HG03139 (cell line): ENCODE data around the gene GRIK1.

ENCODE experiments used
- ATAC-seq: cut with Tn5 transposase; IDR thresholded peaks from one replicate; pipeline ENCODE4 v1.9.1; 2021; ENCODE audit not compliant: unreplicated experiment

GRIK1 gene

DNA sequence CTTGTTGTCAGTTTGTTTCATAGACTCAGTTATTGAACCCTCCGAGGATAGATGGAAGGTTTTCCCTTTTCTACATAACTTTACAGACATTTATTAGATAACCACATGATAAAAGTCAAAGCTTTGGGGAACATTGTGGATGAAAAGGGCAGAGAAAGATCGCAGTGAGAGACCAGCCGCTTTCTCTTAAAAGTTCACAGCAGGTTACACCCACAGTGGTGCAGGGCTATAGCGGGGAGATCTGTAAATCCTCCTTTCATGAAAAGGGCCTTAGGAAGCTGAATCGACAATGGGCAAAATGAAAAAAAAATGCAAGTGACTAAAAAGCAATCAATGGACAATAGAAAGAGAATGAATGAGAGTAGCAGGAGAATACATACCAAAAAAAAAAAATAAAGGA is 218.6 kb downstream of the GRIK1 start:
- no peak for ATAC-seq

DNA sequence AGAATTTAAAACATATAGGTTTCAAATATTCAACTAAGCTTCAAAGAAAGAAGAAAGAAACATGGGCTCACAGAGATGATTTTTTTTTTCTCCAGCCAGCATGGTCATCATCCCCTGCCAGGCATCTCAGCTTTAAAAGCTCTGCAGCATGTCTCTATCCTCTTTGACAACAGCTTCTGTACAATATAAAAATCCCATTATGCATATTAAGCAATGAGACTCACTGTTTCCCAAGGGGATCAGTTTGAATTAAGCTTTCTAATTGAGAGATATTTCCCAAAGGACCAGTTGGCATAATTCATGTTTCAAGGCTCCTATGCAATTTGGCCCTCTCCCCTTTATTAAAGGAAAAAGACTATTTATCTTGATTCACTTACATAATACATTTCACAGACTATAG is 220.3 kb downstream of the GRIK1 start:
- no peak for ATAC-seq

DNA sequence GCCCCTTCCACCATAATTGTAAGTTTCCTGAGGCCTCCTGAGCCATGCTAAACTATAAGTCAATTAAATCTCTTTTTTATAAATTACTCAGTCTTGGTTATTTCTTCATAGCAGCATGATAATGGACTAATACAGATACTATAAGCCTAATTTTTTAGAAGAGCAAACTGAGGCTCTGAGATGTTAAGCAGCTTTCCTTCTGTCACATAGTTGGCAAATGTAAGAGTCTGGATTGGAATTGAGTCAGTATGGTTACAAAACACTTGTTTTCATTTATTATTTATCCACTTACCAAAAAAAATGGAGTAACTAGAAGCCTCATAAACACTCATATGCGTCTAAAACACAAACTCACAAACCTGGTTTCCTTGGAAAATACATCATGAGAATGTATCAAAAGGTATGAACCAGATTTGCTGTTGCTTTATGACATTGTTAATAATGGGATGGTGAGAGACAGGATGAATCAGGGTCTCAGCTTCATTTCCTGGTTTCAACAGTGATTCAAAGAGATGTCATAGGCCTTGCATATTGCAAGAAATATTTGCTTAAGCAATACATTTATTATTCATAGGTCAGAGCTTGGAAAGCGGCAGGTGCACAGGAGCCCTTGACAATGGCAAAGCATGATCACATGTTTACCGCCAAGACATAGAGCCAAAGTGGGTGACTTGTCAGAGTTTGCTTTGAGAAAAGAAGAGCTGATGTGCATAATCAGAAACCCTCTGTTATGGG is 221.5 kb downstream of the GRIK1 start:
- ATAC-seq = no peak

DNA sequence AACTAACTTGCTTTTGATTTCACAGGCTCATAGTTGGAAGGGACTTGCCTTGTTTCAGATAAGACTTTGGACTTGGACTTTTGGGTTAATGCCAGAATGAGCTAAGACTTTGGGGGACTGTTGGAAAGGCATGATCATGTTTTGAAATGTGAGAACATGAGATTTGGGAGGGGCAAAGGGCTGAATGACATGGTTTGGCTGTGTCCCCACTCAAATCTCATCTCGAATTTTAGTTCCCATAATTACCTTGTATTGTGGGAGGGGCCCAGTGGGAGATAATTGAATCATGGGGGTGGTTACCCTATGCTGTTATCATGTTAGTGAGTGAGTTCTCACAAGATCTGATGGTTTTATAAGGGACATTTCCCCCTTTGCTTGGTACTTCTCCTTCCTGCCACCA is 222.1 kb downstream of the GRIK1 start:
- no peak for ATAC-seq

DNA sequence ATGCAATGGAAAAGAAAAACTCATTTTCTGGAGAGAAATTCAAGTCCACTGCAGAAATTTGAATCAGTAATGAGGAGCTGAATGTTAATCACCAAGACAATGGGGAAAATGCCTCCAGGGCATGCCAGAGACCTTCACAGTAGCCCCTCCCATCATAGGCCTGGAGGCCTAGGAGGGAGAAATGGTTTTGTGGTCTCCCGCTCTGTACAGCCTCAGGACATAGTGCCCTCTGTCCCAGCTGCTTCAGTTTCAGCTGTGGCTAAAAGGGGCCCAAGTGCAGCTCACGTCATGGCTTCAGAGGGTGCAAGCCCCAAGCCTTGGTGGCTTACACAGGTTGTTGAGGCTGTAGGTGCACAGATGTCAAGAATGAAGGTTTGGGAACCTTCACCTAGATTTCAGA is 223.0 kb downstream of the GRIK1 start:
- ATAC-seq = no peak

DNA sequence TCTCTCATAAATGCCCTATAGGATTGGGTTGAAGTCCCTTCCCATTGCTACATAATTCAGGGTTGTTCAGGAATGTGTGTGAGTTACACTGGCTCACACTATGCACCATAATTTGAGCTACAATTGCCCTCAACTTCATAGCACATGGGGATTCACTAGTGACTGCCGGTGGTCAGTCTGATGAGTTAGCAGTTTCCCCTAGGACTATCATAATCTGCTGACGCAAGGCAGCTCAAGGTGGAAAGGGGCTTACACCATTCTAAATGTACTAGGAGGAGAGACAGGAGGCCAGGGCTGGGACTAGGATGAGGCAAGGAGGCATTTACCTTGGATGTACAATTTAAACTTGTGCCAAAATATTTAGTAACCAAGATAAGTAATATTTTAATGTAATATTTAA is 224.7 kb downstream of the GRIK1 start:
- ATAC-seq = no peak

DNA sequence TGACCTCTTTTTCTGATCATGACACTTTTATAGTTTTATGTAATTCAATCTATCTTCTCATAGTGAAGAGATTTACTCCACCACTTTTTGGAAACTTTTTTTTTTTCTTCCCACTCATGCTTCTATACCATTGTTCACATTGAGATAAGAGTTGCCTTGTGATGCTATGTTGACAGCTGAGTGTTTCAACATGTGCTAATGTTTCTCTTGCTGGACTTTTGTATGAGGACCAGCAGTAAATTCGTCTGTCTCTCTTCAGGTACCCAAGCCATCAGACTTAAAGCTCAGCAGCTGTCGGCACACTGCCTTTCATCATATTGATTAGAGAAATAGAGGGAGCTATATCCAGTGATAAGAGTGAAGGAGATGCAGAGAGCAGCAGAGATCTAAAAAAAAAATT is 227.0 kb downstream of the GRIK1 start:
- ATAC-seq = no peak

DNA sequence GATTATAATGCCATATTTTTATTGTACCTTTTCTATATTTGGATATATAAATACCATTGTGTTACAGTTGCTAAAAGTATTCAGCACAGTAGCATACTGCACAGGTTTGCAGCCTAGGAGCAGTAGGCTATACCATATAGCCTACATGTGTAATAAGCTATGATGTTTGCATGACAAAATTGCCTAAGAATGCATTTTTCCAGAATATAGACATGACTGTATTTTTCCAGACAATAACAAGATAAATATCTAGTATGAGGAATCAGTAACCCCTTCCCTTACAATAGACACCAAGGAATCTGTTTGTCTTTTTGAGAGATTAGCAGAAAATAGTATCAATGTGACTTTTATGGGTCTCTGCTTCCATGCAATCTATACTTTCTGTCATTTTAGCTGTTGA is 228.6 kb downstream of the GRIK1 start:
- ATAC-seq = no peak

DNA sequence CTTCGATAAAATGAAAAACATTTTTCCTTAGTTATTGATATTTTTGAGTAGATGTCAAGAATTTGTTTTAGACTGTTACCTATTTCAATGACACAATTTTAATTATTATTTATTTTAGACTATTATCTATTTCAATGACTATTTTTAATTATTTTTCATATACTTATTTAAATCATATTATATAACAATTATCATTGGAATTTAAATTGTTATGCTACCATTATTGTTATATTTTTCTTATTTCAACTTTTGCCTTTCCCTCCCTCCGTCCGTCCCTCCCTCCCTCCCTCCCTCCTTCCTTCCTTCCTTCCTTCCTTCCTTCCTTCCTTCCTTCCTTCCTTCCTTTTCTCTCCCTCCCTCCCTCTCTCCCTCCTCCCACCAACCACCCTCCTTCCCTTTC is 229.3 kb downstream of the GRIK1 start:
- no peak for ATAC-seq

DNA sequence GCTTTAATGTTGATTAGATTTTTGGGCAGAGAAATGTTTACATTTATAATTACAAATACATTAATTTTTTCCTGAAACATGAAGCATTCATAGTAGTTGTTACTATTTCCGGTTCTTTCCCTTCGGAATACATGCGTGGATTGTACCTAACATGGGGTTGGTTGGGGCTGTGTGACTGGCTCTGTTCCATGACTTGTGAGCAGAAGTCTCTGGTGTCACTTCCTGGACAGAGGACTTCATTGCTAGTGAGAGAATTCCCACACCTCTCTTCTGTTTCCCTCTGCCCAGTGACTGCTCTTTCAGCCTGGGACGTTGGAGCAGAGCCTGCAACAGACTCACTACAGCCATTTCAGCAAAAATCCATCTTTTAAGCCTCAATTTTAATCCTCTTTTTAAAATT is 231.4 kb downstream of the GRIK1 start:
- no peak for ATAC-seq

DNA sequence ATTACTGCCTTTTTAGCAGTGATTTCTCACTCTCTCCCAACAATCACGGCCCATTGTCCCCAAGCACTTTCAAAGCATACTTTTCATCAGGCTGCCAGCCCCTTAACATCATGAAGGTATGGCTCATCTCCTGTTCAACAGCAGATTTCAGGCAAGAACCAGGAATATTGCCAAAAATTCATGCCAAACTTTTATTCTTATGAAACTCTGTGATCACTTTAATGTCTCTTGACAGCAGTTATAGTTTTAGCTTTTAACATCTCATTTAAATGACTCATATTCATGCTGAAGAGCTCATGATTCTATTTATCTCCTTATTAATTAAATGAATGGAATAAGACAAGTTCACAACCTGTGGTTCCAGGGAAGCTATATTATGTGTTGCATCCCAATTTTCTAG is 235.1 kb downstream of the GRIK1 start:
- no peak for ATAC-seq

DNA sequence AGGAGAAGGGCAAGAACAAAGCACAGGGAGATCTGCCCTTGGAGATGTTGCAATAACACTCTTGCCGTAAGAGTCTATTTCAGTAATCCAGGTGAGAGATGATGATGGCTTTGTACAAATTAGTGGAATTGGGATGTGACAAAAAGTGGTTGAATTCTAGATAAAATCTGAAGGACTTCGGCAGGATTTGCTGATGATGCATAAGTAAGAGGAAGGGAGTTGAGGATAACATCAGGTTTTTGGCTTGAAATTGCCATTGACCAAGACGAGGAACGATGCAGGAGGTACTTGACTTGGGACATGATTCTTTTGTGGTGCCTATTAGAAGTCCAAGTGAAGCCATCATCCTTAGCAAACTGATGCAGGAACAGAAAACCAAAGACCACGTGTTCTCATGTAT is 238.1 kb downstream of the GRIK1 start:
- no peak for ATAC-seq

DNA sequence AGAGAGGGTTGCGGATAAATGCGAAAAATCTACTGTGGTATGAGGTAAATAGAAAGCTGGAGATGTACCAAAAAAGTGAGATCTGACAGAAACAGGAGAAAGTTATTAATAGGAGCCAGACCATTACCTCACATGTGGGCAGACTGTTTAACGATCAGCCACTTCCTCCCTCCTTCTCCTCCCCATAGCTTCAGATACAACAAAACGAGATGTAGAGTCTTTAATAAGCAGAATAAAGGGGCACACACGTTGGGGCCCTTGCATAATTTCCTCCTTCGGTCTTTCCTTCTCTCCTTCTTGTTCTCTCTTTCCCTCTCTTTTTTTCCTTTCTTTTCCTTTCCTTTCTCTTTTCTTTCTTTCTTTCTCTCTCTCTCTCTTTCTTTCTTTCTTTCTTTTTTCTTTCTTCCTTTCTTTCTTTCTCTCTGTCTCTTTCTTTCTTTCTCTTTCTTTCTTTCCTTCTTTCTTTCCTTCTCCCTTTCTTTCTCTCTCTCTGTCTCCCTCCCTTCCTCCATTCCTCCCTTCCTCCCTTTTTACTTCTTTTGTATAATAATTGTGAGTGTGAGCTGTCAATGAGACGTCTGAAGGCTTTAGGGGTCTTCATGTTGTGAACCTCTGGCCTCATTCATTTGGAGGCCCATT is 242.1 kb downstream of the GRIK1 start:
- no peak for ATAC-seq

DNA sequence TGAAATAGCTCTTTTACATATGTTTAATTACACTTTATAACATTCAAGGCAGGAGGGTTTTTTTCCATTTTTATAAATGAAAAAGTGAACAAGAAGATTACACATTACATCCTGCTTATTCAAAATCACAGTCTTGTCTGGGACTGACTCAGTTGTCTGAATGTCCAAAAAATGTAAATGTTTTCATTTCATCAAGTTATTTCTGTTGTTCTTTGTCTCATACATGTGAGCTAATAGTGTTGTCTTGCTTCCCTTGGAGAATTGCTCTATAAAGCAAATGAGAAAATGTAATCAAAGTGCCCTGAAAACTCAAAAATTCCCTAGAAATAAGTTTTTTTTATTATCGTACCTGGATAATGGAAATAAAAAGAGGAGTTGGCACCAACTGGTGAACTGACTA is 242.9 kb downstream of the GRIK1 start:
- no peak for ATAC-seq

DNA sequence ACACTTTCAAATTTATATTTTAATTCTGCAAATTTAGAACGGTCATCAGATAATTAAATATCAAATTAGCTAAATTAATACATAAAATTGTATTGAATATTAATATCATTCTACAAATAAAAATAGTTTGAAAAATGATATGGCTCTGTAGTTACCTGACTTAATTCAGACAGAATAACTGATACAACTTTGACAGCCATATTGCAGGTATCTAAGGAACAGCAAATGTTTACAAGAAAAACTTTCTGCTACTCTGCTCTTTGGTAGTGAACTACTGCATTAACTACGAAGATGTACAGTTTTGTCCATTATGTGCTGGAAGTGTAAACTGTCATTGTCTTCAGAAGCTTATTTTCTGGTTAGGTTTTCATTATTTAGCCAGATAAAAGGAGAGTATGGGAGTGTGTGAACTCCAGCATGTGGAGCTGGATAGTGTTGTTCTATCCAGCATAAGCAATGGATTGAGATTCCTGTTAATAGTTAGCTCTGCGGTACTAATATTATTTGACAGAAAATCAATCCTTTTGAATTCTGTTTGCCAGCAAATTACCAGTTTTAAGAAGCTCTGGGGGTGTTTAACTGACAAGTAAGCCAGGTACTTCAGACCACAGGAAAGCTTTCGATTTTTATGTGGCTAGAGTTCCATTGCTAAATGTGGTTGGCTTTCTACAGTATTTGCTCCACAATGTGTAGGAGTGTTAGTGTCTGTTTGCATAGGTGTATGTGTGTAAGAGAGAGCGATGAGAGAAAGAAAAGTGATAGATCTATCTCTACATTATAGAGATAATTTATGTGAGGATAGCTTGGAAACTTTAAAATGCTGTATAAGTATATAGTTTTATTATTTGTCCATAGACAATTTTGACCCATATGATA is 247.9 kb downstream of the GRIK1 start:
- no peak for ATAC-seq

DNA sequence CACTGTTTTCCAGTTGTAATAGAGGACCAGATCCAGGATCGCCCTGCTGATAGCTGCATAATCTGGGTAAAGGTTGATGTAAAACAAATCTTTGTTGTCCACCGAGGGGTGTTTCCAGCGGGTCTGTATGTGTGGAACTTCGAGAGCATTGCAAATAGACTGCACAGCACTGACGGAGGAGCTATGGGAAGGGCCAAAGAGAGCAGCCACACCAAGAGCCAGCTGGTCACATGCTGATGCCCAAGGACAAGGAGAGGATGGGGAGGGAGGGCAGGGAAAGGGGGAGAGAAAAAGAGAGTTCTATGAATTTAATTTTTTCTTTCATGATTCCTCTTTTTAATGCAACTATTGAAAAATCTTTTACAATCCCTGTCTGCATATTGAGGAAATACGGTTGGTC is 250.0 kb downstream of the GRIK1 start:
- ATAC-seq = no peak

DNA sequence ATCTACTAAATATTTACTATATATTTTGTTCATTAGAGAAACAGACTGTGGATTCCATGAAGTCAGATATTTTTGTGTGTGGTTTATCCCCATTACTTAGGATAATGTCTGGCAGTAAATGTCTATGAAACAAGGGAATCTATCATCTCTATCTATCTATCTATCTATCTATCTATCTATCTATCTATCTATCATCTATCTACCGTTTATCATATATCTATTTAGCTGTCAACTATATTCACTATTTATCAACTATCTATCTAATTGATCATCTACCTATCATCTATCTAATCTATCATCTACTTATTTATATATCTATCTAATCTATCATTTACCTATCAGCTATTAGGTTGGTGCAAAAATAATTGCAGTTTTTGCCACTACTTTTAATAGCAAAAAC is 255.7 kb downstream of the GRIK1 start:
- ATAC-seq = no peak

DNA sequence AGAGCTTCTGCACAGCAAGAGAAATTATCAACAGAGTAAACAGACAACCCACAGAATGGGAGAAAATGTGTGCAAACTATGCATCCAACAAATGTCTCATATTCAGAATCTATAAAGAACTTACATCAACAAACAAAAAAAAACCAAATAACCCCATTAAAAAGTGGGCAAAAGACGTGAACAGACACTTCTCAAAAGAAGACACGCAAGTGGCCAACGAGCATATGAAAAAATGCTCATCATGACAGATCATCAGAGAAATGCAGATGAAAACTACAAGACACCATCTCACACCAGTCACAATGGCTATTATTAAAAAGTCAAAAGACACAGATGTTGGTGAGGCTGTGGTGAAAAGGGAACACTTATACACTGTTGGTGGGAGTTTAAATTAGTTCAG is 257.0 kb downstream of the GRIK1 start:
- ATAC-seq = no peak

DNA sequence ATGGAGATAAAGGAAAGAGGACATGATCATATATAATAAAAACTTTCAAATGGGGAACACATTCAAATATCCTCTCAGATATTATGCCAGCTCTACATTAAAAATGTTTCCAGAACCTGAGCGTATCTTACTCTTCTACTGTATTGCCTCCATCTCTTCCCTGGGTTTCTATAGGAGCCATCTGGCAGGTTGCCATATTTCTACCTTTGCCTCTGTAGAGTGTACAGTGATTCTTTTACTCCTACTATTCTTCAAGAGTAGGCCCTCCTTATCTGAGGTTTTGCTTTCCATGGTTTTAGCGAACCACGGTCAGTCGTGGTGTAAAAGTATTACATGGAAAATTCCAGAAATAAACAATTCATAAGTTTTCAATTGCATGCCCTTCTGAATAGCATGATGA is 259.5 kb downstream of the GRIK1 start:
- no peak for ATAC-seq

DNA sequence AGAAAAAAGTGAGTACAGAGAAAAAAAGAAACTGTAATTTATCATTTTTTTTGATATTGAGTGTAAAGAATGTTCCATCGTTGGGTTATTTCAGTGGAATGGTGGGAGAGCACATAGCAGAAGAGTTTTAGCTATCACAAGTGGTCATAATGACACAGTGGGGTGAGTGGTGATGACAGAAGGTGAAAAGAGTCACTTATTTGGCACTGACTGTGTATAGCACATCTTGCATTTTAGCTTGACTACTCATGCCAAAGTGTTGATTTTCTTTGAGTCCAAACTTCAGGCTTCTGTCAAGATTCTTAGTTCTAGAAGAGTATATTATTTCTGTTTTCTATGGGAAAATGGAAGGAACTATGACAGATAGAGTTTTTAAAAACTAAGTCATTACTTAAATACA is 261.2 kb downstream of the GRIK1 start:
- no peak for ATAC-seq

DNA sequence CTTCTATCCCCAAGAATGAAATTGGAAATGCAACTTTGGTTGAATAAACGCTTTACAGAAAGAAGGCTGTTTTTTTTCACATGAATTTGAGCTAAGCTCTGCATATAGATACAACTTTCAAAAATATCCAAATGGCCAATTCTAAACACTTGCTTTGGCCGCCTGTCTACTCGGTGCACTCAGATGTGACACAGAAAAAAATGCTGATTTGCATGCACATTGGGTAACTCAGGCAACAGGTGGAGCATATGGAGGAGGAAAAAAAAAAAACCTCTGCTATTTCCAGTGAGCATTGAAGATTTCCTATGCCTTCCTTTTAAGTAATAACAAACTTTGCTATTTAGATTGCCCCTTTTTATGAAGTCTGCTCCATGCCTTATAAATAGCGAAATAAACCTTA is 262.5 kb downstream of the GRIK1 start:
- no peak for ATAC-seq

DNA sequence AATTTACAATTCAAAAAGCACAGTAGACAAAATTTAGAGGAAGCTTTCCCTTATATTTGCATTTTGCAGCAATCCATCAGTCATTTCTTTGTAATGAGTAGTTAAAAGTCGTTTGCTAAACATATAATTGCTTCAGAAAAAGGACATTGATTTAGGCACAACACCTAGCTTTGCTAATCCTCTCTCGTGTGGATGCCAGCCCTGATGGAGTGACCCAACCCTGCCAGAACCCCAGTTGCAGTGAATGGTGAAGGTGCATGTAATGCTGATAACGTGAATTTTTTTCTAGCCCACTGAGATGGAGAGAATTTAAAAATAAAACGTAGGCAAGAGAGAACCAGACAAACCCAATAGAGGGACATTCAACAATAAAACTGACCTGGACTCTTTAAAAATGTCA is 263.4 kb downstream of the GRIK1 start:
- ATAC-seq = no peak
